ENCODE results near the gene BEST3. TPM values are rescaled to one million over a fixed set of nuclear protein-coding genes. Genes with fewer than 3 reads are reported as not detected.

BEST3 gene
- total and polyA plus RNA-seq, 2 donors (not counting 1 experiment from before 2014, with no cell fraction given): not detected

DNA sequence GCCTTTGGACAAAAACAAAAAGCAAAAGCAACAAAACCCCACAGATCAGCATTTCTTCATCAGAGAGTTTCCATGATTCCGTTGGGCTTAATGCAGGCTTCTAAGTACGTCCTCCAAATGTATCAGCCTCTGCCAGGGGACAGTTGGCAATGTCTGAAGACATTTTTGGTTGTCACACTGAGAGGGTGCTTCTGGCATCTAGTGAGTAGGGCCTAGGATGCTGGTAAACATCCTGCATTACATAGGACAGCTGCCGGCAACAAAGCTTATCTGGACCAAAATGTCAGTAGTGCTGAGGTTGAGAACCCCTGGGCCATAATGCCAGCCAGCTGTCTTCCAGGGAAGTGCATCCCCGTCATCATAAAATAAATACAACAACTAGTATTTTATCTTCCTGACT is 79.0 kb downstream of the BEST3 start:
- no peaks in the 10 kb centered on the region for H3K9me3 ChIP-seq (ENCODE audit: control insufficient read depth, insufficient read depth, low read depth, low read length)
- no peak overlapping the region for H3K9ac ChIP-seq (ENCODE audit: insufficient read depth, low read length)
- no peaks in the 10 kb centered on the region for H4K20me1 ChIP-seq (ENCODE audit: control insufficient read depth, extremely low read depth, insufficient read depth, low read length)
- no peak for DNase-seq (ENCODE audit: low read depth in 2 of 2)
- H3K36me3 ChIP-seq (ENCODE audit: control insufficient read depth, insufficient read depth, low read length): no peaks in the 10 kb centered on the region
- no peak overlapping the region for H2AFZ ChIP-seq (ENCODE audit: low read length)
- no peak overlapping the region for H3K4me3 ChIP-seq (replicated peaks in 1 of 4; ENCODE audit: control extremely low read depth in 1 of 4, insufficient read depth in 1 of 4, low read depth in 3 of 4, low read length in 4 of 4)
- no peak overlapping the region for H3K27ac ChIP-seq (ENCODE audit: insufficient read depth, low read length)
- H3K27me3 ChIP-seq (ENCODE audit: control insufficient read depth, insufficient read depth, low read length): peaks cover 13% of the 10 kb centered on the region
- TF ChIP-seq, protein P1, sequence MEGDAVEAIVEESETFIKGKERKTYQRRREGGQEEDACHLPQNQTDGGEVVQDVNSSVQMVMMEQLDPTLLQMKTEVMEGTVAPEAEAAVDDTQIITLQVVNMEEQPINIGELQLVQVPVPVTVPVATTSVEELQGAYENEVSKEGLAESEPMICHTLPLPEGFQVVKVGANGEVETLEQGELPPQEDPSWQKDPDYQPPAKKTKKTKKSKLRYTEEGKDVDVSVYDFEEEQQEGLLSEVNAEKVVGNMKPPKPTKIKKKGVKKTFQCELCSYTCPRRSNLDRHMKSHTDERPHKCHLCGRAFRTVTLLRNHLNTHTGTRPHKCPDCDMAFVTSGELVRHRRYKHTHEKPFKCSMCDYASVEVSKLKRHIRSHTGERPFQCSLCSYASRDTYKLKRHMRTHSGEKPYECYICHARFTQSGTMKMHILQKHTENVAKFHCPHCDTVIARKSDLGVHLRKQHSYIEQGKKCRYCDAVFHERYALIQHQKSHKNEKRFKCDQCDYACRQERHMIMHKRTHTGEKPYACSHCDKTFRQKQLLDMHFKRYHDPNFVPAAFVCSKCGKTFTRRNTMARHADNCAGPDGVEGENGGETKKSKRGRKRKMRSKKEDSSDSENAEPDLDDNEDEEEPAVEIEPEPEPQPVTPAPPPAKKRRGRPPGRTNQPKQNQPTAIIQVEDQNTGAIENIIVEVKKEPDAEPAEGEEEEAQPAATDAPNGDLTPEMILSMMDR (conservative IDR thresholded peaks at IDR 0.05 in 1 of 2, IDR thresholded peaks at IDR 0.05 in 1 of 2; ENCODE audit: low read depth in 1 of 2, low read length in 2 of 2): no peak
- TF ChIP-seq EZH2 (IDR thresholded peaks at IDR 0.05; ENCODE audit: low read length, missing control alignments): no peak
- H3K4me1 ChIP-seq (ENCODE audit: control insufficient read depth, extremely low read depth, insufficient read depth, low read length): no peaks in the 10 kb centered on the region
- no peaks in the 10 kb centered on the region for H3K79me2 ChIP-seq (ENCODE audit: control insufficient read depth, insufficient read depth, low read length)
- H3K4me2 ChIP-seq (ENCODE audit: extremely low read depth, insufficient read depth, low read length): no peak overlapping the region

DNA sequence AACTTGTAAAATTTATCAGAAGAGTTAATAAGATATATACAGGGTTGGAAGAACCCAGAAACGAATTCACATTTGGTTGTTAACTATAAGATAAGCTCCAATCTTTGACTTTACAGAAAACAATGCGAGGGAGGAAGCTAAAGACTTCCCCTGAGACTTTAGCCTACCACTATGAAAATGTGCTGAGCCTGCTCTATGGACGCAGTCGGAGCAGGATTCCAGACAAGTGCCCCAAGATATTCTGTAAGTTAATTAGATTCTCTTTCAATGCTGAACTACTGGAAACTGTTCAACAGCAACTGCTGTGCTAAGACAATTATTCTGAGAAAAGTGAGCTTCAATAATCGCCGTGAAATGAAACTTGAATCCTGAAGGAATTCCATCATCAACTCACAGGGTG is 80.1 kb downstream of the BEST3 start:
- no peak for TF ChIP-seq EZH2 (IDR thresholded peaks at IDR 0.05; ENCODE audit: low read length, missing control alignments)
- TF ChIP-seq, protein P1 (conservative IDR thresholded peaks at IDR 0.05 in 1 of 2, IDR thresholded peaks at IDR 0.05 in 1 of 2; ENCODE audit: low read depth in 1 of 2, low read length in 2 of 2): no peak
- H3K36me3 ChIP-seq (ENCODE audit: control insufficient read depth, insufficient read depth, low read length): no peaks in the 10 kb centered on the region
- H3K79me2 ChIP-seq (ENCODE audit: control insufficient read depth, insufficient read depth, low read length): no peaks in the 10 kb centered on the region
- H4K20me1 ChIP-seq (ENCODE audit: control insufficient read depth, extremely low read depth, insufficient read depth, low read length): no peaks in the 10 kb centered on the region
- no peak overlapping the region for H3K27ac ChIP-seq (ENCODE audit: insufficient read depth, low read length)
- H3K9ac ChIP-seq (ENCODE audit: insufficient read depth, low read length): no peak overlapping the region
- H3K27me3 ChIP-seq (ENCODE audit: control insufficient read depth, insufficient read depth, low read length): peaks cover 13% of the 10 kb centered on the region
- H3K4me3 ChIP-seq (replicated peaks in 1 of 4; ENCODE audit: control extremely low read depth in 1 of 4, insufficient read depth in 1 of 4, low read depth in 3 of 4, low read length in 4 of 4): no peak overlapping the region
- no peak overlapping the region for H3K4me2 ChIP-seq (ENCODE audit: extremely low read depth, insufficient read depth, low read length)
- no peaks in the 10 kb centered on the region for H3K9me3 ChIP-seq (ENCODE audit: control insufficient read depth, insufficient read depth, low read depth, low read length)
- no peak overlapping the region for H2AFZ ChIP-seq (ENCODE audit: low read length)
- no peak for DNase-seq (ENCODE audit: low read depth in 2 of 2)
- H3K4me1 ChIP-seq (ENCODE audit: control insufficient read depth, extremely low read depth, insufficient read depth, low read length): no peaks in the 10 kb centered on the region

DNA sequence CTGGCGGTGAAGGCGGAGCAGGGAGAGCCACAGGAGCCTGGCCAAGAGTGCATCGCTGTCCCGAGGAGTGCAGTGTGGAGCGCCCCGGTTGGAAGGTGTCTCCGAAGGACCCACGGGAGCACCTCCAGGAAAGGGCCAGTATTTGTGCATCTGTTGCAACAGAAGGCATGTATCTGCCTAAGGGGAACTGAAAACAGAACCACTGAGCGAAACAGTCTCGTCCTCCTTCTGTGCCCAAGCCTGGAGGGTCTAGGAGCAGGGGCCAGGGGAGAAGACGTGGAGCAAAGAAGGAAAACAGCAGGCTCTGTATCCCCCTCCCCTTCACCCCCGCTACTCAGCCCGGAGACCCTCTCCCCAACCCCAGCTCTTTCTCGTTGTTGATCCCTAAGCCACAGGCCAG is 83.1 kb downstream of the BEST3 start:
- Histone ChIP-seq H3K4me1 (ENCODE audit: control insufficient read depth, extremely low read depth, insufficient read depth, low read length) (no peaks in the 10 kb centered on the region), H3K27ac (ENCODE audit: insufficient read depth, low read length) (no peak overlapping the region), H3K36me3 (ENCODE audit: control insufficient read depth, insufficient read depth, low read length) (no peaks in the 10 kb centered on the region), H4K20me1 (ENCODE audit: control insufficient read depth, extremely low read depth, insufficient read depth, low read length) (no peaks in the 10 kb centered on the region), H3K4me2 (ENCODE audit: extremely low read depth, insufficient read depth, low read length) (no peak overlapping the region), H2AFZ (ENCODE audit: low read length) (no peak overlapping the region), H3K9ac (ENCODE audit: insufficient read depth, low read length) (no peak overlapping the region), H3K27me3 (ENCODE audit: control insufficient read depth, insufficient read depth, low read length) (peaks cover 4% of the 10 kb centered on the region), H3K4me3 (replicated peaks in 1 of 4; ENCODE audit: control extremely low read depth in 1 of 4, insufficient read depth in 1 of 4, low read depth in 3 of 4, low read length in 4 of 4) (no peak overlapping the region), H3K9me3 (ENCODE audit: control insufficient read depth, insufficient read depth, low read depth, low read length) (no peaks in the 10 kb centered on the region), H3K79me2 (ENCODE audit: control insufficient read depth, insufficient read depth, low read length) (no peaks in the 10 kb centered on the region)
- DNase-seq (ENCODE audit: low read depth in 2 of 2): no peak
- no peak for TF ChIP-seq EZH2 (IDR thresholded peaks at IDR 0.05; ENCODE audit: low read length, missing control alignments)
- TF ChIP-seq, protein P1 (conservative IDR thresholded peaks at IDR 0.05 in 1 of 2, IDR thresholded peaks at IDR 0.05 in 1 of 2; ENCODE audit: low read depth in 1 of 2, low read length in 2 of 2): no peak

Measured in fibroblast of lung (primary cell).